ENCODE results near the gene YAP1.
A peak's percentile ranks its signal among the peaks of the same experiment; 100 is the strongest.

YAP1 gene

DNA sequence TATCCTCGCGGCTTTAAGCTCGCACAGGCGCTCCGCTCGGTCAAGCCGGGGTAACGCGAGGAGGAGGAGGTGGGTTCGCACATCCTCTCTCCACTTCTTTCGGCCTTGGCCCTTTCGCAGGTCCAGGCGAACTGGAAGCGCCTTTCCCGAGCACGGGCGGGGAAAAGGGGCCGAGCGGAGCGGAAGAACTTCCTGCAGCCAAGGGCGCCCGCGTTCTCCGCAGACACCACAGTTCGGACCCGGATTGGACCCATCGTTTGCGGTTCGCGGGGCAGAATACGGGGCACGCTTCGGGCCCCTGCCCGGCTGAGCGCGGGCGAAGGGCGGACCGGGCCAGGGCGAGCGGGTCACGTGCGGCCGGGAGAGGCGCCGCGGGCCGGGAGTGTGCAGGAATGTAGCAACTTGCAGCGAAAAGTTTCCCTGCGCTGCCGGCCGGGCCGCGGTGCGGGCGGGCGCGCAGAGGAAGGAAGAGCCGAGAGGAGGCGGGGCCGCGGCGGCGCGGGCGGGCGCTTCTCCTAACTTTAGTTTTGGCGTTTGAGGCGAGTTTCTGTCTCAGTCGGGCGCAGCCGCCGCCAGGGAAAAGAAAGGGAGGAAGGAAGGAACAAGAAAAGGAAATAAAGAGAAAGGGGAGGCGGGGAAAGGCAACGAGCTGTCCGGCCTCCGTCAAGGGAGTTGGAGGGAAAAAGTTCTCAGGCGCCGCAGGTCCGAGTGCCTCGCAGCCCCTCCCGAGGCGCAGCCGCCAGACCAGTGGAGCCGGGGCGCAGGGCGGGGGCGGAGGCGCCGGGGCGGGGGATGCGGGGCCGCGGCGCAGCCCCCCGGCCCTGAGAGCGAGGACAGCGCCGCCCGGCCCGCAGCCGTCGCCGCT lies at the start of gene YAP1:
Gene YAP1, plus strand, starts transcription at position 552 of the 865 bp plus-strand sequence. CDS start 402 bp downstream, outside the sequence.
- DNase-seq: peak; percentile 98

DNA sequence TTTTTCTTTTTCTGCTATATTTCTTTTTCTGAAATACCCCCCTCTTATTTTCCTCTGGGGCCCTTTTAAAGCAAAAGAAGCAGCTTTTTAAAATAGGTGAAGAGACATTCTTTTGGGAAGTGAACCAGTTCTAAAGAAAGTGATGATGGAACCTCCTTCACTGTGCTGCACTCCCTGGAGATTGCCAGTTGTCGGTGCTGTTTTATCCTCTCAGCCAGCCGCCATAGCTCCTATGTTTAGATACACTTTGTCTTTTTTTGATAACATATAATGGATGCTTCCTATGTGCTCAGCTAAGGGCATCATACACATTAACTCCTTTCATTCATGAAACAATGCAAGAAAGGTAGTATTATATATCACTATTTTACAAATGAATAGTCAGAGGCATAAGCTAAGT lies 49.0 kb upstream of the YAP1 start:
- no peak for DNase-seq

DNA sequence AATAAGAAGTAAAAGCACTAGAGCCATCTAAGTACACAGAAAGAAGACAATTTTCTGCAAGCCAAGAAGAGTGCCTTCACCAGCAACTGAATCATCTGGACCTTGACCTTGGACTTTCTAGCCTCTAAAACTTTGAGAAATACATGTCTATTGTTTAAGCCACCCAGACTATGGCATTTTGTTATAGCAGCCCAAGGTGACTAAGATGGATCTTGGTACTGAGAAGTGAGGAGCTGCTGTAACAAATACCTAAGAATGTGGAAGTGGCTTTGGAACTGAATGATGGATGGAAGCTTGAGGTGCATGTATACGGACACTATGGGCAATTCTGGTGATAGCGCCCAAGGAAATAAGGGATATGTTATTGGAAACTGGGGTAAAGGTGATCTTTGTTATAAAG lies 48.1 kb upstream of the YAP1 start:
- DNase-seq: no peak

DNA sequence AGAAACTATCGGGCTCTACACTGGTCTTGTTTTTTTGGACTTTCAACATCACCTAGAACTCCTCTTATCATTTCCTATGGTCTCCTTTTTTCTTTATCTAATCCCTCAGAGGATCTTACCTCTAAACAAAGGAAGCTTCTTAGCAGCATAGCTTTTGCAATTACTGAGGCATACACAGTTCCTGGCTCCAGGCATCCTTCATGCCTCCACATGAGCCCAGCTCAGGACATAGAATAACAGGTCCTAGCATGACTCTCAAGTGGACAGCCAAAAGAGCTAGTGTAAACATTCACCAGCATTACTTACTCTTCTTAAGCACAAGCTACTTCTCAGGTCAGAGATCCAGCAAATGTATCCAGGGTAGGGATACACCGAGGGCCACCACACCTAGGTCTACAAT lies 45.9 kb upstream of the YAP1 start:
- no peak for DNase-seq

DNA sequence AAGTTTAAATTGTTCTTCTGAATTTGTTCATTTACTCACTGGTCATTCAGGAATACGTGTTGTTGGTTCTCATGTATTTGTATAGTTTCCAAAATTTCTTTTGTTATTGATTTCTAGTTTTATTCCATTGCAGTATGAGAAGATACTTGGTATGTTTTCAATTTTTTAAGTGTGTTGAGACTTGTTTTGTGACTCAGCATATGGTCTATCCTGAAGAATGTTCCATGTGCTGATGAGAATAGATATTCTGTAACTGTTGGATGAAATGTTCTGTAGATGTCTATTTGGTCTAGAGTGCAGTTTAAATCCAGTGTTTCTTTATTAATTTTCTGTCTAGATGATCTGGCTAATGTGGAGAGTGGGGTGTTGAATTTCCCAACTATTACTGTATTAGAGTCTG lies 39.5 kb upstream of the YAP1 start:
- DNase-seq: no peak

DNA sequence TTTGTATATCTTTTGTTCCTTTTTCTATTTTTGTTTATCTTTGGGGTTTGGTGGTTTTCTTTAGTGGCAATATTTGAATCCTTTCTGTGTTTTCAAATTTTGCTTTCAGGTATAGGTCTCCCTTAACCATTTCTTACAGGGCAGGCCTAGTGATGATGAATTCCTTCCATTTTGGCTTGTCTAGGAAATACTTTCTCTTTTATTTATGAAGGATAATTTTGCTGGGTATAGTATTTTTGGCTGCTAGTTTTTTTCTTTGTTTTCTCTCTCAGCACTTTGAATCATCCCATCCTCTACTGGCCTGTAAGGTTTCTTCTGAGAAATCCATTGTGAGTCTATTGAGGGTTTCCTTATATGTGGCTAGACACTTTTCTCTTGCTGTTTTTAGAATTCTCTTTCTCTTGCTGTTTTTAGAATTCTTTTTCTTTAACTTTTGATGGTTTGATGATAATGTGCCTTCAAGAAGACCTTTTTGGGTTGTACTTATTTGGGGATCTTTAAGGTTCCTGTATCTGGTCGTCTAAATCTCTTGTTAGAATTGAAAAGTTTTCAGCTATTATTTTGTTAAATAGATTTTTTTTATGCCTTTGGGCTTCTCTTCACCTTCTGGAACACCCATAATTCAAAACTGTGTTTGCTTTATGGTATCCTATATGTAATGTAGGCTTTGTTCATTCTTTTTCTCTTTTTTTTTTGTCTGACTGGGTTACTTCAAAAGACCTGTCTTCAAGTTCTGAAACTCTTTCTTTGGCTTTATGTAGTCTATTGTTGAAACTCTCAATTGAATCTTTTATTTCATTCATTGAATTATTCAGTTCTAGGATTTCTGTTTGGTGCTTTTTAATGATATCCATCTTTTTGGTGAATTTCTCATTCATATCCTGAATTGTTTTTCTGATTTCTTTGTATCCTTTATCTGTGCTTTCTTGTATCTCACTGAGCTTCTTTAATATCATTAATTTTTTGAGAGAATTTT lies 38.5 kb upstream of the YAP1 start:
- DNase-seq: no peak

DNA sequence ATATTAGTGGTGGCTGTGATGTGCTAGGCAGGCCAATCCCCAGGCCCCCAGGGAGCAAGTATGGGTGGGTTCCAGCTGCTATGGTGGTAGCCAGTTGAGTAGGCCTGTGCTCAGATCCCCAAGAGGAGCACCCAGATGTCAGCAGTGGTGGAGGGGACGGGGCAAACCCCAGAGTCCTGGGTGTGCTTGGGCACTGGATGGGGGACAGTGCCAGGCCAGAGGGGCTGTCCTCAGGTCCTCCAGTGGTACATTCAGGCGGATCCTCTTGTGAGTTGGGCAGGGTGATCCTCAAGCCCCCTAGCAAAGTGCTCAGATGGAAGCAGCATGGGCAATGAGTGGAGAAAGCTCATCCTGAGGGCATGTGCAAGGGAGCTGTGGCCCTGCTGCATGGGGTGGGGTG lies 37.0 kb upstream of the YAP1 start:
- DNase-seq: no peak

DNA sequence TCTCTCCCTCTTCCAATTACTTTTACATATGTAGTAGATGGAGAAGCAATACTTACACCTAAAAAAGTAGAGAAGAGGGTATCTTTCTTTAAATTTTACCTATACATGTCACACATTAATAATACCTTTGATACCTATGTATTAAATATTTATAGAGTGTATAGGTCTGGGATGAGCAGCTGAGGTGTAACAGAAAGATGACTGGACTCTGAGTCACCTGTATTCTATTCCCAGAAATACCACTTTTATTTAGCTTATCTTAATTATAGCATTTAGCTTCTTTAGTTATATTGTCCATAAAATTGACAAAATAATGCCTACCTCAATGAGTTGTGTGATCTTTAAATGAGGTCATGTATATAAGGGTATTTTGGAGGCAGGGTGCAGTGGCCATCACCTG lies 30.6 kb upstream of the YAP1 start:
- DNase-seq: no peak

DNA sequence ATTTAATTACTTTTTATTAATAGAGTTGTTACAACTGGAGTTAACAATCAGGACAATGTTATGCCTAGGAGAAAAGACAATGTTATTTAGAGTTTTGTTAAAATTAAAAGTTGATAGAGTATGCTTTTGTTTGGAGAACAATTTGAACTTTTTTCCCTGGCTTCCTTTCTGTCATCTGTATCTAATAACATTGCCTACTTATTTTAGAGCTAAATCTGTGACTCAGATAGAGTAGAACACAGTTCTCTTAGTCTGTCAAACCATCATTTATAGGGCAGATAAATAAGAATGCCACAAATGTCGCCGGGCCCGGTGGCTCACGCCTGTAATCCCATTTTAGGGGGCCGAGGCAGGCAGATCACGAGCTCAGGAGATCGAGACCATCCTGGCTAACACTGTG lies 28.9 kb upstream of the YAP1 start:
- no peak for DNase-seq

DNA sequence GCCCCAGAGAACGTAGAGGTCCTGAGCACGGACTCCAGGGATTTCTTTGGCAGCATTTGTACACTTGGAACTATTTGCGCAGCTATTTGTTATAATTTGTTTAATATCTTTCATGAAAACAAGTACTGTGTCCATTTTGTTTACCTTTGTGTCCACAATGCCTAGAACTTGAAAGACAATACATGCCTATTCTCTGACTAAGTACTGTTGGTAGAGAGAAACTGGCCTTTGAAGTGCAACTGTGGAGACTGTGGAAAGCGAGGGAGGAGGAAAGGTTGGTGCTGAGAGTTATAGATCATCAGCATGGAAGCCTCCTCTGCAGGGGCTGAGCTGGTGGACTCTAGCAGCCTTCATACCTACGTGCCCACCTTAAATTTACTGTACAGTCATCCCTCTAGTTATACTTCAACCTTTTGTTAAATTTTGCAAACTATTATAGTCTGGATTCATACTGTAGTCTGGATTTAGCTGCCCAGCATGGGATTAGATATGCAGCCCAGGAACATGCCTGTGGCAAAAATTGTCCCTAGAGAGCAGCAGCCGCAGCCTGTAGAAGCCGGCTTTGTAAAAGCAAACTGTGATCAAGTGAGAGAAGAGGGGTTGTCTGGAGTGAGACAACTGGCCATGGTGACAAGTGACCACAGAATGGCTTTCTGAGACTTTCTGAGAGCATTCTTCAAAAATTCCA lies 24.2 kb upstream of the YAP1 start:
- DNase-seq: no peak

DNA sequence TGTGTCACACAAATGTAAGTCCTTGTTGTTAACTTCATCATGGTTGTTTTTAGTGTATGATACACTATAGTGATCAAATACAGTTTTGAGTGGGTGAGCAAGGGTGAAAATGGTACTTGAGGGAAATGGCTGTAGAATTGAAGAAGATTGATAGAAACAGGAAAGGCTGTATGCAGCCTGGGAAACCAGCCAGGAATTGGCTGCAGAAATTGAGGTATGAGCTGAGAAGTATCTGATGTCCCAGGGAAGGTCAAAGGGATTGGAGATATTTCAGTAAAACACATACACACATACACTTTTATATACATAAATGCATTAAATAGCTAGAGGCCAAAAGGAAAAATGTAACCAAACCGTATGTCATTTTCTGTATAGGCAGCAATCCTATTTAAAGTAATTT lies 13.1 kb upstream of the YAP1 start:
- DNase-seq: no peak

DNA sequence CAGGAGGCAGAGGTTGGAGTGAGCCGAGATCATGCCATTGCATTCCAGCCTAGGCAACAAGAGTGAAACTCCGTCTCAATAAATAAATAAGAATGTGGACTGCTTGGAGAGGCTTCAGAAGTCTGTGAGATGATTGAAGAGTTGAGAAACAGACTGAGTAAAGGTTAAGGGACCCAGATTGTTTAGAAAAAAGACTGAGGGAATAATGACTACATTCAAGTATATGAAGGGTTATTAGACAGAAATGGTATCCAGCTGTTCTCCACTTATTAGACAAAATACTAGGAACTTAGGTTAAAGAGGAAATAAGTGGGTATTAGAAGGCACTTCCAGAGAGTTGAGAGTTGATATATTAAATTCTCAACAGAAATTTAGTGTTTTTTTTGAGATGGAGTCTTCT lies 10.5 kb upstream of the YAP1 start:
- DNase-seq: no peak

DNA sequence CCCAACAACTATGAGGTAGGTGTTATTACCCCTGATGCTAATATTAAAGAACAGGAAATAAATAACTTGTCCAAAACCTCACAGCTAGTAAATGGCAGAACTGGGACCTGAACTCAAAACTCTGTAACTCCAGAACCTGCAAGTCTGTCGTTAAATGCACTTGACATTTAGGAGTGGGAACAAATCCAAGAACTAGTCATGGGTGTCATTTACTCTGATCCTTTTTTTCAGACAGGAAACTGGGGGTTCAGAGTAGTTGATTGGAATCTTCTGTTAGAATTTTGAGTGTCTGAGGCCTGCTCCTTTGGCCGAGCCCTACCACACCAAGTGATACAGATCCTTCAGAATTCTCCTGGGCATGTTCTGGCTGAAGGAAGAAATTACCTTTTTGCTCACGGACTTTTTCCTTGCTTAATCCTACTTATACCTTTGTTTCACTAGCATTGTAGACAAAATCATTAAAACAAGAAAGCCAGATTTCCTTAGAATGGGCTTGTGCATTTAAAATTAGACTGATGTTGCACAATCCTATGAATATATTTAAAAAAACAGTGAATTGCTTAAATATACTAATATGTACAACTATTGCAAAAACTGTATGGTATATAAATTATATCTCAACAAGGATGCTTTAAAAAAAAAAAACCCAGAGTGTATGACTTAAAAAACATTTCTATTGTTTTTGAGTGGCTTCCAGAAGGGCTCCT lies 1.4 kb upstream of the YAP1 start:
- DNase-seq: peak; percentile 30

DNA sequence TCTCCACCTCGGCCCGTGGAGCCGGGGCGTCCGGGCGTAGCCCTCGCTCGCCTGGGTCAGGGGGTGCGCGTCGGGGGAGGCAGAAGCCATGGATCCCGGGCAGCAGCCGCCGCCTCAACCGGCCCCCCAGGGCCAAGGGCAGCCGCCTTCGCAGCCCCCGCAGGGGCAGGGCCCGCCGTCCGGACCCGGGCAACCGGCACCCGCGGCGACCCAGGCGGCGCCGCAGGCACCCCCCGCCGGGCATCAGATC lies 439 bp downstream of the YAP1 start:
- no peak for DNase-seq

DNA sequence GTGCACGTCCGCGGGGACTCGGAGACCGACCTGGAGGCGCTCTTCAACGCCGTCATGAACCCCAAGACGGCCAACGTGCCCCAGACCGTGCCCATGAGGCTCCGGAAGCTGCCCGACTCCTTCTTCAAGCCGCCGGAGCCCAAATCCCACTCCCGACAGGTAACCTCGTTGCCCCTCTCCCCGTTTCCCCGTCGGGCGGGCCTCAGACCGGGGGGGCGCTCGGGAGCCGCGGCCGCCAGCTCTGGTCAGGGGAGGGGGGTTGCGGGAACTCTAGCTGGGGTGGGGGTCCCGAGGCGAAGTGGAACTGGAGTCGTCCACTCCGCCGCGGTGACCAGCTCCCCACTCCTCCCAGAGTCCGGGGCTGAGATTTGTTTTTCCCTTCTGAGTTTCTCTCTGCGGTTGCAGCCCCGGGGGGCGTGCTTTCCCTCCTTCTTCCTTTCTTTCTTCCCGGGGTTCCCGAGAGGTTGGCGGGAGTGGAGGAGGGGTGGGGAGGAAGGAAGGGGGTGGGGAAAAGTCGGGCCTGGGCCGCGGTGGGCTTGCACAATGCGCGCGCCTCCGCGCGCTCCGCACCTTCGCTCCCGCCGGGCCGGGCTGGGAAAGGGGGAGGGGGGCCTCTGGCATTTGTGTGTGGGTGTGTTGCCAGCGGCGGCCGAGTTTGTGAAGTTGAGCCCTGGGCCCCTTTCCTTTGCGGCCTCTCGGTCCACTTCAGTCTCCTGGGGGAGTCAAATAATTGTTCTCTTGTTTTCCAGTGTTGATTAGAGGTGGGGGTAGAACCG lies 952 bp downstream of the YAP1 start:
- DNase-seq: peak; percentile 92

DNA sequence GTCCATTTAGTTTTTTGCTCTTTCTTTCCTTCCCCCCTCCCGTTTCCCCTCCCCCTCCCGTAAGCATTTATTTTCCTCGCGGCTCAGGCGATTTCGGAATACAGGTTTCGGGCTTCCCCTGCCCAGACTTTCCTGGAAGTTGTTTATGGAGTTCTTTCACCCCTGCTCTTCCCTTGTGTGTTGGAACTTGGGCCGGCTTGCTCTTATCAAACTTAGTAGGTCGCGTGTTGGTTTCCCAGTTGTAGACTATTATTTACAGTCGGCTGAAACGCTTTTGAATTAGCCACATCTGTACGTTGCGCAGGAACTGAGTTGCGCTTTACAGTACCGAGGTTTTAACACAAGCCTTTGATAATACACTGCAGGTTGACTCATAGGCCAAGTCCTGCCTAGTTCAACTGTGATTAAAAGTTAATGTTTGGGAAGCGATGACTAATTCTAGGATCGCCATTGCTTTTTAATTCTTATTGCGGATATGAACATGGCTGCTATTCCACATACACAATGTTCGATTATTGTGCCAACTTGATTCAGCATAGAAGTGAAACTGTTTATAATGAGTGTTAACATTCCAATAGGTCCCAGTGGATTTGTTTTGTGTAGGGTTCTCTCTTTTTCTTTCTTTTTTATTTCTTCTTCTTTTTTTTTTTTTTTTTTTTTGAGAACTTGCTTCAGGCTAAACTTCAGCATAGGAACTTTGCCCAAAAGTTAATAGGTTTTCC lies 1.7 kb downstream of the YAP1 start:
- peak; percentile 93 for DNase-seq

DNA sequence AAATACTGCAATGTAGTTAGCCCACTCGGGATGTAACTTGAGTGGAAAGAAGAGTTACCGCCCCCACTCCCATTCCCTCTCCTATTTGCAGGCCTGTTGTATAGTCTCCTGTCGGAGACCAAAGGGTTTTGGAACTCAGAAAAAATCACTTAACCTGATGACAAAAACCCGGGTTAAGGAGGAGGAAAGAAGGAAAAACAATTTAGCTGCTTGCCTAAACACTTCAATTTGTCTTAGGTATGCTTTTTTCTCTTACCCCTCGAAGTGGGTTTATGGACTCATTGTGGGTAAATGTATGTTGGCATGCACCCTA lies 2.2 kb downstream of the YAP1 start:
- DNase-seq: peak; percentile 34

DNA sequence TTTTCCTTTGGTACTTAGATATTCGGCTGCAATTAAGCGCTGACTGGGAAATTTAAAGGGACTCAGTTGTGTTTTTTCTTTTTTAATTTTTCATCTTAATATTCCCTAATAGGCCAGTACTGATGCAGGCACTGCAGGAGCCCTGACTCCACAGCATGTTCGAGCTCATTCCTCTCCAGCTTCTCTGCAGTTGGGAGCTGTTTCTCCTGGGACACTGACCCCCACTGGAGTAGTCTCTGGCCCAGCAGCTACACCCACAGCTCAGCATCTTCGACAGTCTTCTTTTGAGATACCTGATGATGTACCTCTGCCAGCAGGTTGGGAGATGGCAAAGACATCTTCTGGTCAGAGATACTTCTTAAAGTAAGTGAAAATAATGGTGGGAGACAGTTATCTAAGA lies 3.8 kb downstream of the YAP1 start:
- peak; percentile 20 for DNase-seq

DNA sequence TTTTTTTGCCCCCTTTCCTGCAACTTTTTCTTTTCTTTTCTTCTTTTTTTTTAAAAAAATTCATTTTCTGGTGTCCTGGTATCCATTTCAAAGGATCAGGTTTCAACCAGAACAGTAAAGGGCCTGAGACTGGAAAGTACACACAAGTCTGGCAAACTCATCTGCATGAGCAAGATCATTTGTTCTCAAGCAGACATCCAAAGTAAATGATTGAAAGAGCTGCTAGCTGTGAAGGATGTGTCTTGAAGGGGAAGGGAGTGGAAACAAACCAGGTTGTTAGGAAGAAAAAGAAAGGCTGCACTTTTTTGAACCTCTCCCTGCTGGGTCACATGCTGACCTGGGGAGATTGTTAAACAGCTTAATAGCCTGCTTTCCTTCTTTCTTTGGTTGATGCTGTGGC lies 5.3 kb downstream of the YAP1 start:
- peak; percentile 63 for DNase-seq

DNA sequence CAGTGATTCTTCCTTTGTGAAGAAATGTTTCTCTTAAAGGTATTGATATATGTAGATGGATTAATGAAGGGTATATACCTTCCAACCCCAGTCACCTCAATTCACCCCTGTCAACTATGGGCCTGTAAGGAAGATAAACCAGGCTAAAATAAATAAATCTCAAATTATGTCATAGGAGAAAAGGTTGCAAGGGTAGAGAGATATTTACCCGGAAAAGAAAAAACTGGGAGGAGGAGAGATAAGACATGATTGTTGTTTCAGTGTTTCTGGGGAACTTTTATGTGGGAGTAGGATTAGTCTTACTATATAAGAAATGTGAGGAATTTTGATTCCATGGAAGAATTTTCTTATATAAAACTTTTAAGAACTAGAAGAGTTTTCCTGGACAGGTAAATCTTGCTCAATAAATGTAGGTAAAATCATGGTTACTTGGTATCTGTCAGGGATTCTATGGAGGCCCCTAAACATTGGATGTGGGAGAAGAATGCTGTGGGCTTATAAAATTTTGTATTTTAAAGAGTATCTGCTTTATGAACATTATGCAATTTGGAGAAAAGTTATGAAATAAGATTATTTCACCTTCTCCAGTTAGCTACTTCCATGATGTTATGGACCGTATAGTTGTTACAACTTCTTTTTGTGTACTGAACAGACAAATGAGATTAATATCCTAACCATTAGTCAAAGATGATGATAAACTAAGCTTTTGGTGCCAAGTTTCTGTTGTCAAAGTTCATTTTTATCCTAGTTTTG lies 6.4 kb downstream of the YAP1 start:
- no peak for DNase-seq
